Pancreas (tissue), 10 donors: Measurements from ENCODE around the gene MAPK8. TPM values are rescaled to one million over a fixed set of nuclear protein-coding genes. Genes with fewer than 3 reads are reported as not detected.

Experiments used
- ATAC-seq, 4 donors: fragments of 200-7000 bp; cut with Tn5 transposase; one replicate each; pipeline versions ENCODE4 v1.8.0 to v1.9.1; 2020; ENCODE audit warnings: mild to moderate bottlenecking in 4 of 4, moderate library complexity in 4 of 4
- DNase-seq, 6 donors: peaks; one replicate each; pipeline ENCODE4 v3.0.0-alpha.2; 2020
- FAIRE-seq: peaks from 2 replicates; lab custom pipeline; 2012; peaks lifted over from hg19 to GRCh38; lab: Jason Lieb, UNC
- H3K27ac ChIP-seq, 4 donors: fragments of 200-600 bp; sonication (generic); 1 replicate in 3 of 4; 2 replicates in 1 of 4; pipeline versions ENCODE4 v1.5.0 to v1.8.0; 2020
- H3K27me3 ChIP-seq, 4 donors: fragments of 200-600 bp; one replicate each; pipeline ENCODE4 v1.8.0; 2021
- H3K36me3 ChIP-seq, 3 donors: fragments of 200-600 bp; sonication (generic) in 1 of 3; one replicate each; pipeline versions ENCODE4 v1.5.0 to v1.8.0; 2020 to 2021
- H3K4me1 ChIP-seq, 3 donors: fragments of 200-600 bp; one replicate each; pipeline ENCODE4 v1.8.0; 2021
- H3K4me3 ChIP-seq, 4 donors: fragments of 200-600 bp; sonication (generic) in 2 of 4; one replicate each; pipeline versions ENCODE4 v1.5.0 to v1.8.0; 2020 to 2021
- H3K9me3 ChIP-seq, 4 donors: fragments of 200-600 bp; one replicate each; pipeline ENCODE4 v1.8.0; 2021
- CTCF ChIP-seq, 4 donors: fragments of 200-600 bp; sonication (generic) in 3 of 4; IDR thresholded peaks; one replicate each; pipeline versions ENCODE4 v1.5.0 to v1.8.0; 2021; ENCODE audit warnings: antibody characterized with exemption in 4 of 4
- WGBS, 2 donors: extraction: QIAGEN DNeasy Blood & Tissue Kit; methylation state at CpG; one replicate each; pipeline ENCODE4 v1.1.7; 2013; 5-methylcytosine and 5-hydroxymethylcytosine counted together
- intact Hi-C, 3 donors: fragments of 100-400 bp; cut with DNase I; formaldehyde crosslinking; loops; one replicate each; pipeline versions ENCODE4 v1.11.1 to v1.14.2; 2022
- polyA plus RNA-seq, 2 donors: library from polyadenylated mRNA; stranded (reverse); fragments of 200-250 nt; gene quantifications; one replicate each; pipeline ENCODE4 v1.2.3, GENCODE V29; 2013
- total RNA-seq, 6 donors: library from RNA; stranded (reverse); fragmentation: NEBNext Ultra II Directional in 4 of 6; extraction: Animal tissue kit (Norgen Biotek cat#: 25700) in 4 of 6; gene quantifications; one replicate each; pipeline versions ENCODE4 v1.2.1 to v1.2.4, GENCODE V29; 2021 to 2023
- donor health status: healthy with polysubstance abuse.
- donor health status: DM: no; HTN: no; CAD: no; lungs with moderate emphysema.
- donor health status: DM: no; HTN: no; CAD: no.
- donor health status: control.
- donor health status: control.
- donor health status: Bipolar disorder and iron deficiency.
- donor health status: DM: yes; HTN: yes; CAD: no.
- donor health status: DM: no; HTN: no; CAD: no.
- donor health status: DM: no; HTN: no; CAD: no.
- donor health status: DM: yes; HTN: yes; CAD: no.

The MAPK8 gene
- total and polyA plus RNA-seq, 8 donors: 4.0 to 25.5 (median 17.0) TPM

GRCh38 chr10:48445932-48446331, 139.5 kb downstream of the MAPK8 start:
- Histone ChIP-seq H3K27me3 (no peaks in the 10 kb centered on the region), H3K27ac (no peak overlapping the region), H3K9me3 (no peaks in the 10 kb centered on the region), H3K36me3 (no peaks in the 10 kb centered on the region), H3K4me1 (no peaks in the 10 kb centered on the region), H3K4me3 (no peak overlapping the region)
- intact Hi-C loops: no loop called here
- no peak for DNase-seq
- FAIRE-seq: no peak
- 86 to 91% methylated on average over 7 of the region's 7 CpGs for WGBS, 2 donors
- ATAC-seq: no peak
- TF ChIP-seq CTCF (IDR thresholded peaks at IDR 0.05): no peak

DNA sequence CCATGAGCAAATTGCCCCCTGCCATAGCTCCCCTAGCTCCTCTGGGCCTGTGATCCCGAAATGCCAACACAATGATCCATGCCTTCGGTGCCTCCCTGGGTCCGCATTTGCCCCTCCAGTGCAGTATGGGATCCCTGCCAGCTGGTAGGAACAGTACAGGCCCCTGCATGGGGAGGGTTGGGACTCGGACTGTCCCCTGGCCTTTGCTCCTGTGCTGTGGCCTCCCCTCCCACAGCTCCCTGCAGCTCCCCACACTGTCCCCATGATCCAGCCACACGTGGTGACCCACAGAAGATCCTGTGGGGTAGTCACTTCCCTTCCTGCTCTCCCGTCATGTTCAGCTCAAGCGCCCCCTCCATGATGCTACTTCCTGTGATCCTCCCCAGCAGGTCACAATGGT, 140.3 kb downstream of the MAPK8 start:
- intact Hi-C loops: no loop called here
- Histone ChIP-seq H3K27ac (no peak overlapping the region), H3K9me3 (no peaks in the 10 kb centered on the region), H3K4me3 (no peak overlapping the region), H3K36me3 (no peaks in the 10 kb centered on the region), H3K4me1 (no peaks in the 10 kb centered on the region), H3K27me3 (no peaks in the 10 kb centered on the region)
- peak in 2 of 6 donors; percentile 9 to 35 for DNase-seq
- TF ChIP-seq CTCF (IDR thresholded peaks at IDR 0.05): no peak
- ATAC-seq: no peak
- WGBS, 2 donors: 85 to 87% methylated on average over 7 of the region's 7 CpGs
- FAIRE-seq: no peak

GRCh38 chr10:48447356-48448215, 141.1 kb downstream of the MAPK8 start:
- ATAC-seq (no peak), FAIRE-seq (no peak), DNase-seq (peak in 2 of 6 donors; percentile 14 to 29)
- intact Hi-C loops: no loop called here
- Histone ChIP-seq H3K9me3 (no peaks in the 10 kb centered on the region), H3K27me3 (no peaks in the 10 kb centered on the region), H3K36me3 (no peaks in the 10 kb centered on the region), H3K4me1 (no peaks in the 10 kb centered on the region), H3K4me3 (no peak overlapping the region), H3K27ac (no peak overlapping the region)
- no peak for TF ChIP-seq CTCF (IDR thresholded peaks at IDR 0.05)
- 83 to 93% methylated on average over 11 of the region's 11 CpGs for WGBS, 2 donors

GRCh38 chr10:48448796-48449195, 142.3 kb downstream of the MAPK8 start:
- H3K9me3 ChIP-seq: no peaks in the 10 kb centered on the region
- FAIRE-seq: no peak
- H3K4me3 ChIP-seq: no peak overlapping the region
- peak in 2 of 6 donors; percentile 5 to 24 for DNase-seq
- no peak overlapping the region for H3K27ac ChIP-seq
- intact Hi-C loops: no loop called here
- H3K4me1 ChIP-seq: no peaks in the 10 kb centered on the region
- H3K27me3 ChIP-seq: no peaks in the 10 kb centered on the region
- 95 to 98% methylated on average over 4 of the region's 4 CpGs for WGBS, 2 donors
- TF ChIP-seq CTCF (IDR thresholded peaks at IDR 0.05): no peak
- no peaks in the 10 kb centered on the region for H3K36me3 ChIP-seq
- ATAC-seq: no peak
